ENCODE measurements around the gene AVEN.

DNA sequence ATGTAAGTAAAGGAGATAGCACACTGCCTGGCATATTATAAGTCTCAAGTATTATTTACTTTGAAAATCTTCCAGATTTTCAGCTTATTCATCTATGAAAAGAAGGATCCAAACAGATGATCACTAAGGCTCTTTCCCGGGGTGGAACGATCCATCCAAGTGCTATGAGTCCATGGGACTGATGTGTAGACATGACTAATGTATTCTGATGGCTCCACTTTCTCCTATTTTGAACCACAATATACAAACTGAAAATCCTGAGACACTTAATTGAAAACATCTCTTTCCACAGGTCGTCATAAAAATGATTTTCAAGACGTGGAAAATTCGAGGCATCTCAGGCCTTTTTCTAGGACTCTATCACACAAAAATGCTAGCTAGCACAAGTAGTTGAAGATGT lies 104.1 kb downstream of the AVEN start:
- TF ChIP-seq POLR2A (IDR thresholded peaks at IDR 0.05), result no peak
- TF ChIP-seq, protein P1, sequence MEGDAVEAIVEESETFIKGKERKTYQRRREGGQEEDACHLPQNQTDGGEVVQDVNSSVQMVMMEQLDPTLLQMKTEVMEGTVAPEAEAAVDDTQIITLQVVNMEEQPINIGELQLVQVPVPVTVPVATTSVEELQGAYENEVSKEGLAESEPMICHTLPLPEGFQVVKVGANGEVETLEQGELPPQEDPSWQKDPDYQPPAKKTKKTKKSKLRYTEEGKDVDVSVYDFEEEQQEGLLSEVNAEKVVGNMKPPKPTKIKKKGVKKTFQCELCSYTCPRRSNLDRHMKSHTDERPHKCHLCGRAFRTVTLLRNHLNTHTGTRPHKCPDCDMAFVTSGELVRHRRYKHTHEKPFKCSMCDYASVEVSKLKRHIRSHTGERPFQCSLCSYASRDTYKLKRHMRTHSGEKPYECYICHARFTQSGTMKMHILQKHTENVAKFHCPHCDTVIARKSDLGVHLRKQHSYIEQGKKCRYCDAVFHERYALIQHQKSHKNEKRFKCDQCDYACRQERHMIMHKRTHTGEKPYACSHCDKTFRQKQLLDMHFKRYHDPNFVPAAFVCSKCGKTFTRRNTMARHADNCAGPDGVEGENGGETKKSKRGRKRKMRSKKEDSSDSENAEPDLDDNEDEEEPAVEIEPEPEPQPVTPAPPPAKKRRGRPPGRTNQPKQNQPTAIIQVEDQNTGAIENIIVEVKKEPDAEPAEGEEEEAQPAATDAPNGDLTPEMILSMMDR (IDR thresholded peaks at IDR 0.05), result no peak

All from right lobe of liver (tissue), 4 donors.